Testis (tissue), 3 donors: ENCODE results near the gene F3. TPM values are rescaled to one million over a fixed set of nuclear protein-coding genes. Genes with fewer than 3 reads are reported as not detected.

ENCODE experiments used
- DNase-seq: peaks from one replicate; pipeline ENCODE4 v3.0.0-alpha.2; 2019
- H3K27ac ChIP-seq, 2 donors: fragments of 200-600 bp; sonication (generic); one replicate each; pipeline ENCODE4 v1.5.1; 2019
- H3K27me3 ChIP-seq: fragments of 200-600 bp; sonication (generic); one replicate; pipeline ENCODE4 v1.5.1; 2019
- H3K36me3 ChIP-seq: fragments of 200-600 bp; sonication (generic); one replicate; pipeline ENCODE4 v1.5.1; 2017; ENCODE audit warnings: low read depth; ENCODE audit errors: missing control alignments
- H3K4me1 ChIP-seq: fragments of 200-600 bp; sonication (generic); one replicate; pipeline ENCODE4 v1.5.1; 2019
- H3K4me3 ChIP-seq, 2 donors: fragments of 200-600 bp; sonication (generic); one replicate each; pipeline ENCODE4 v1.5.1; 2017 to 2019
- H3K9me3 ChIP-seq: fragments of 200-600 bp; sonication (generic); one replicate; pipeline ENCODE4 v1.5.1; 2017
- CTCF ChIP-seq, 3 experiments: fragments of 450-650 bp in 2 of 3; fragments of 200-600 bp in 1 of 3; sonication (generic) in 1 of 3; IDR thresholded peaks; one replicate each; pipeline ENCODE4 v1.5.1; 2016 to 2019; ENCODE audit warnings: antibody characterized with exemption in 3 of 3, mild to moderate bottlenecking in 2 of 3, moderate library complexity in 1 of 3
- POLR2A ChIP-seq: fragments of 450-650 bp; IDR thresholded peaks from one replicate; pipeline ENCODE4 v1.6.1; 2017; ENCODE audit warnings: antibody characterized with exemption, mild to moderate bottlenecking, moderate library complexity
- WGBS, 2 donors: methylation state at CpG; one replicate each; pipeline ENCODE4 v1.1.5; 2018; 5-methylcytosine and 5-hydroxymethylcytosine counted together
- intact Hi-C: fragments of 100-400 bp; cut with DNase I; formaldehyde crosslinking; loops from one replicate; pipeline ENCODE4 v1.15.1; 2023; ENCODE audit warnings: low total_unique reads
- polyA plus RNA-seq: library from polyadenylated mRNA; stranded (reverse); fragments of 350-450 nt; fragmentation: Illumina TruSeq; extraction: RNeasy Lipid Tissue Mini Kit (QIAGEN cat#74804); gene quantifications from one replicate; pipeline ENCODE4 v1.2.3, GENCODE V29; 2014; ENCODE audit warnings: low read depth, low replicate concordance; ENCODE audit not compliant: insufficient read depth
- total RNA-seq, 2 donors: library from RNA; depleted of rRNA; stranded (reverse); fragments of >200 nt; gene quantifications; one replicate each; pipeline ENCODE4 v1.2.3, GENCODE V29; 2016

Gene F3
- total and polyA plus RNA-seq, 3 donors from 2014 or later, result 51.6 to 135 (median 111) TPM

- no peaks in the 10 kb centered on the region for H3K9me3 ChIP-seq
- H3K27ac ChIP-seq, result peak overlapping the region; percentile 56 to 84
- H3K4me3 ChIP-seq, result no peak overlapping the region
- H3K4me1 ChIP-seq, result peaks cover 45% of the 10 kb centered on the region
- TF ChIP-seq POLR2A, result no peak
- TF ChIP-seq CTCF (IDR thresholded peaks at IDR 0.05), result no peak
- H3K27me3 ChIP-seq, result no peaks in the 10 kb centered on the region
- intact Hi-C loops, result no loop called here
- H3K36me3 ChIP-seq, result no peaks in the 10 kb centered on the region
- 83 to 86% methylated on average over 7 of the region's 7 CpGs for WGBS, 2 donors
- DNase-seq, result no peak
These were observed 9.9 kb upstream of the F3 start for GRCh38 chr1:94551449-94551848.

GRCh38 chr1:94550800-94551241 lies 9.3 kb upstream of the F3 start:
- H3K9me3 ChIP-seq, result no peaks in the 10 kb centered on the region
- no peaks in the 10 kb centered on the region for H3K27me3 ChIP-seq
- peak overlapping the region; percentile 56 to 84 for H3K27ac ChIP-seq
- no peak overlapping the region for H3K4me3 ChIP-seq
- TF ChIP-seq POLR2A (no peak), CTCF (IDR thresholded peaks at IDR 0.05) (no peak)
- no peaks in the 10 kb centered on the region for H3K36me3 ChIP-seq
- H3K4me1 ChIP-seq, result peaks cover 45% of the 10 kb centered on the region
- WGBS, 2 donors, result 53 to 63% methylated on average over 5 of the region's 5 CpGs
- DNase-seq, result no peak
- intact Hi-C loops, result no loop called here

- Histone ChIP-seq H3K27ac (peak overlapping the region; percentile 56 to 84), H3K27me3 (no peaks in the 10 kb centered on the region), H3K9me3 (no peaks in the 10 kb centered on the region), H3K4me1 (peaks cover 45% of the 10 kb centered on the region), H3K36me3 (no peaks in the 10 kb centered on the region), H3K4me3 (no peak overlapping the region)
- intact Hi-C loops, result no loop called here
- 57 to 61% methylated on average over 6 of the region's 6 CpGs for WGBS, 2 donors
- DNase-seq, result no peak
- TF ChIP-seq POLR2A, result no peak
These were observed 8.8 kb upstream of the F3 start for GRCh38 chr1:94550396-94550795.

GRCh38 chr1:94549706-94550105 lies 8.1 kb upstream of the F3 start:
- H3K4me1 ChIP-seq, result peaks cover 46% of the 10 kb centered on the region
- no peaks in the 10 kb centered on the region for H3K27me3 ChIP-seq
- TF ChIP-seq POLR2A, result no peak
- TF ChIP-seq CTCF (IDR thresholded peaks at IDR 0.05), result no peak
- no peaks in the 10 kb centered on the region for H3K9me3 ChIP-seq
- 88 to 93% methylated on average over 5 of the region's 5 CpGs for WGBS, 2 donors
- H3K4me3 ChIP-seq, result no peak overlapping the region
- no peak for DNase-seq
- intact Hi-C loops, result no loop called here
- H3K36me3 ChIP-seq, result no peaks in the 10 kb centered on the region
- peak overlapping the region in 1 of 2 donors; percentile 84 for H3K27ac ChIP-seq

GRCh38 chr1:94544706-94545490 lies 3.3 kb upstream of the F3 start:
- 57 to 59% methylated on average over 4 of the region's 4 CpGs for WGBS, 2 donors
- no peak for TF ChIP-seq CTCF (IDR thresholded peaks at IDR 0.05)
- TF ChIP-seq POLR2A, result no peak
- H3K4me1 ChIP-seq, result peaks cover 21% of the 10 kb centered on the region
- no peaks in the 10 kb centered on the region for H3K36me3 ChIP-seq
- H3K27ac ChIP-seq, result peak overlapping the region; percentile 16 to 94
- no peaks in the 10 kb centered on the region for H3K9me3 ChIP-seq
- H3K27me3 ChIP-seq, result no peaks in the 10 kb centered on the region
- intact Hi-C loops, result no loop called here
- no peak overlapping the region for H3K4me3 ChIP-seq
- no peak for DNase-seq
